Pulmonary artery endothelial cell (primary cell): ENCODE results near the gene HEPACAM2. TPM values are rescaled to one million over a fixed set of nuclear protein-coding genes. Genes with fewer than 3 reads are reported as not detected.

ENCODE experiments used
- DNase-seq: peaks from one replicate; pipeline ENCODE4 v3.0.0-alpha.2; 2011; ENCODE audit warnings: low read depth, low spot score
- total RNA-seq: library from RNA; depleted of rRNA; stranded (reverse); fragments of >200 nt; gene quantifications from 2 replicates; pipeline ENCODE4 v1.2.3, GENCODE V29; 2014

The HEPACAM2 gene
- total RNA-seq, 1 donor from 2014 or later: 0.07 TPM

DNA sequence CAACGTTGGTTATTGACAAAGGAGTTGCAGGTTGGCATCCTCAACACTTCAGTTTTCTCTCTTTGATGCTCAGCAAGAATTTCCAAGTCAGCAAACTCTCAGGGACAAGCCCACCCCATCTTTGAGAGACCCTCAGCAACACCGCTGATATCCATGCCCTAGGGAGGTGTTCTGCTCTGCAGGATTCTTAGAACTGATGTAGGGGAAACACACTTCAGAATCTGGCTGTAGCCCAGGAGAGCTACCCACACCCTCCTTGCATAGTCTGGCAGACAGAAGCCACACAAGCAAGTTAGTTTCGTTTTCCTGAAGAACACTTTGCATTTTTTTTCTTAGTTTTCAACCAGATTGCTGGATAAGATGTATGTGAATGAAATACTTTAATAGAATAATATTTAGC, 78.9 kb downstream of the HEPACAM2 start:
- peak; percentile 17 for DNase-seq

GRCh38 chr7:93146472-93147141, 79.7 kb downstream of the HEPACAM2 start:
- no peak for DNase-seq

- peak; percentile 57 for DNase-seq
Measured at GRCh38 chr7:93146036-93146435, 80.2 kb downstream of the HEPACAM2 start.

DNA sequence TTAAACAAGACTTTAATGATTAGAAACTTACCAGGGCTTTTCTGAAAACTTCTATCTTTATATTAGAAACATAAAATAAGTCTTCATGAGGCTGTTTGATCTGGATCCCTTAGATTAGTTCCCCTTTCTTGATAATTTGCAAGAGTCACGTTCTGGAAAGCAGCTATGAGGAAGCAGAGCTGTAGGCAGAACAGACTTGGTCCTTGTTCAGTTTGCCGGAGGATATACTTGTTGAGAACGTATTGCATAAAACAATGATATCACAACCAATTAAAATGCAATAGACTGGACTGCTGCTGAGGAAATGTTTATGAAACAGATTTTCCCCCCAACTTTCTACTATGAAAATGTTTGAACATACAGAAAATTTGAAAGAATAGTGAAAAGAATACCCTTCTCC, 80.9 kb downstream of the HEPACAM2 start:
- no peak for DNase-seq

DNA sequence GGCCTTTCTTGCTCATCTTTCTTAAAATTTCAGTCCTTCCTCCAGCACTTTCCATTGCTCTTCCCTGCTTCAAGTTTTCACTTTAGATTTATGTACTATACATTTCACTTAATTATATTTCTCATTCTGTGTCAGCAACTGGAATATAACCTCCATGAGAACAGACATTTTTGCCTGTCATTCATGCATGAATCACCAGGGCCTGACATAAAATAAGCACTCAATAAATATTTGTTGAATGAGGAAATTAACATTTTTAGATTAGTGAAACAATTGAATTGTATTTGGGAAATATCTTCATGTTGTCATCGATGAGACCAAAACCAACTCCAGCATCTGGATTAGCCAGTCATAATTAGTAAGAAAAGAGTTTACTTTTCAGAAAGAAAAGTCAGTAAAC, 84.1 kb downstream of the HEPACAM2 start:
- no peak for DNase-seq

DNA sequence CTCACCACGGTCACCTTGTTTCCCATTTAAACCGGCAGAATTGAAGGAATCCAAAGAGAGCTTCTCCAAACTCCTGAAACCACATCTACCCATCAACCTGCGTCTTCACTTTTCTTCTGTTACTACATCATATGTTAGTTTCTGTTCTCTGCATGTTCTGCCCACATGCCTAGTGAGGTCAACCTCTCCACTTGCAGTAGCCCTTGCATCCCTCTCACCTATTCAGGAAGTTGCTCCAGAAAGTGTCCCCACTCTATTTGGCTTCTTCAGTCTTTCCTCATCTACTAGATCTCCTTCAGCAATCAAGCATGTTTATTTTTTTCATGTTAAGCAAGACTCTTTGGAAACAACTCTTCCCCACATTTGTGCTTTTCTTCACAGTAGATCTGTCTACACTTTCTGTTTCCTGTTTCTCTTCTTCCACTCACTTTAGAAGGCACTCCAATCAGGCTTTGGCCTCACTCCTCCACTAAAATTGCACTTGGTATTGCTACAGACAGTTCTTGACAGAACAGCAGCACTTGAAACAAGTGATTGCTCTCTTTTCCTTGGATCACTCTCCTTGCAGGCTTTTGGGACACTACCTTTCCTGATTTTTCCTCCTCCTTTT, 85.6 kb downstream of the HEPACAM2 start:
- DNase-seq: no peak

- DNase-seq: no peak
Measured at GRCh38 chr7:93138576-93138975, 87.7 kb downstream of the HEPACAM2 start.

Other genes with a start within 250 kb of the HEPACAM2 start
- gene SAMD9, start 108.5 kb downstream of the HEPACAM2 start, total RNA-seq: 13.3 and 14.0 TPM in 2 replicates
- gene SAMD9L, start 78.1 kb downstream of the HEPACAM2 start, total RNA-seq: 15.0 and 26.8 TPM in 2 replicates
- 26.8 and 41.4 TPM in 2 replicates for gene VPS50, start 5.9 kb upstream of the HEPACAM2 start, total RNA-seq